ENCODE measurements around the gene PTCD2.
"Not testable (repeated sequence)": the region's sequence is repeated elsewhere in the genome, so short reads cannot be mapped to it uniquely, and the experiment has no call there.

Gene PTCD2

GRCh38 chr5:72379936-72380335 is 59.8 kb downstream of the PTCD2 start:
- DNase-seq (ENCODE audit: low read depth in 2 of 2) = no peak

- no peak for DNase-seq (ENCODE audit: low read depth in 2 of 2)
Observed at GRCh38 chr5:72380492-72381274, 60.5 kb downstream of the PTCD2 start.

- DNase-seq (ENCODE audit: low read depth in 2 of 2) = no peak
Observed at GRCh38 chr5:72383280-72383679, 63.1 kb downstream of the PTCD2 start.

GRCh38 chr5:72383726-72384125 is 63.6 kb downstream of the PTCD2 start:
- no peak for DNase-seq (ENCODE audit: low read depth in 2 of 2)

GRCh38 chr5:72386639-72387038 is 66.5 kb downstream of the PTCD2 start:
- DNase-seq (ENCODE audit: low read depth in 2 of 2) = no peak

GRCh38 chr5:72387985-72388384 is 67.8 kb downstream of the PTCD2 start:
- no peak for DNase-seq (ENCODE audit: low read depth in 2 of 2)

- no peak for DNase-seq (ENCODE audit: low read depth in 2 of 2)
Observed at GRCh38 chr5:72388646-72389045, 68.5 kb downstream of the PTCD2 start.

- DNase-seq (ENCODE audit: low read depth in 2 of 2) = no peak
Observed at GRCh38 chr5:72390836-72391235, 70.7 kb downstream of the PTCD2 start.

GRCh38 chr5:72392326-72392733 is 72.2 kb downstream of the PTCD2 start:
- no peak for DNase-seq (ENCODE audit: low read depth in 2 of 2)

GRCh38 chr5:72393052-72393451 is 72.9 kb downstream of the PTCD2 start:
- DNase-seq (ENCODE audit: low read depth in 2 of 2) = no peak

- no peak for DNase-seq (ENCODE audit: low read depth in 2 of 2)
Observed at GRCh38 chr5:72394688-72395087, 74.5 kb downstream of the PTCD2 start.

GRCh38 chr5:72397836-72398235 is 77.7 kb downstream of the PTCD2 start:
- DNase-seq (ENCODE audit: low read depth in 2 of 2) = no peak

GRCh38 chr5:72400950-72401349 is 80.8 kb downstream of the PTCD2 start:
- DNase-seq (ENCODE audit: low read depth in 2 of 2) = no peak

- no peak for DNase-seq (ENCODE audit: low read depth in 2 of 2)
Observed at GRCh38 chr5:72402381-72402890, 82.3 kb downstream of the PTCD2 start.

GRCh38 chr5:72402959-72403628 is 82.9 kb downstream of the PTCD2 start:
- DNase-seq (ENCODE audit: low read depth in 2 of 2) = no peak

GRCh38 chr5:72404771-72405170 is 84.6 kb downstream of the PTCD2 start:
- DNase-seq (ENCODE audit: low read depth in 2 of 2) = not testable (repeated sequence)

- DNase-seq (ENCODE audit: low read depth in 2 of 2) = no peak
Observed at GRCh38 chr5:72407078-72407477, 86.9 kb downstream of the PTCD2 start.

- DNase-seq (ENCODE audit: low read depth in 2 of 2) = no peak
Observed at GRCh38 chr5:72407541-72407940, 87.4 kb downstream of the PTCD2 start.

- DNase-seq (ENCODE audit: low read depth in 2 of 2) = no peak
Observed at GRCh38 chr5:72408127-72408526, 88.0 kb downstream of the PTCD2 start.

GRCh38 chr5:72408603-72409002 is 88.4 kb downstream of the PTCD2 start:
- no peak for DNase-seq (ENCODE audit: low read depth in 2 of 2)

GRCh38 chr5:72410688-72411295 is 90.6 kb downstream of the PTCD2 start:
- DNase-seq (ENCODE audit: low read depth in 2 of 2) = no peak

- no peak for DNase-seq (ENCODE audit: low read depth in 2 of 2)
Observed at GRCh38 chr5:72412283-72413055, 92.3 kb downstream of the PTCD2 start.

Measured in stimulated activated CD4-positive, alpha-beta T cell treated with anti-CD3 and anti-CD28 coated beads, Interleukin-1b, Interleukin-23, amount 100 ng/mL, for 1 hour (primary cell).